Fibroblast of the conjunctiva (primary cell): ENCODE results near the gene RPSA.
"Not testable (repeated sequence)": the region's sequence is repeated elsewhere in the genome, so short reads cannot be mapped to it uniquely, and the experiment has no call there.

Experiments
- DNase-seq: peaks from one replicate; pipeline ENCODE4 v3.0.0-alpha.2; 2010; ENCODE audit warnings: low read depth

Gene RPSA

DNA sequence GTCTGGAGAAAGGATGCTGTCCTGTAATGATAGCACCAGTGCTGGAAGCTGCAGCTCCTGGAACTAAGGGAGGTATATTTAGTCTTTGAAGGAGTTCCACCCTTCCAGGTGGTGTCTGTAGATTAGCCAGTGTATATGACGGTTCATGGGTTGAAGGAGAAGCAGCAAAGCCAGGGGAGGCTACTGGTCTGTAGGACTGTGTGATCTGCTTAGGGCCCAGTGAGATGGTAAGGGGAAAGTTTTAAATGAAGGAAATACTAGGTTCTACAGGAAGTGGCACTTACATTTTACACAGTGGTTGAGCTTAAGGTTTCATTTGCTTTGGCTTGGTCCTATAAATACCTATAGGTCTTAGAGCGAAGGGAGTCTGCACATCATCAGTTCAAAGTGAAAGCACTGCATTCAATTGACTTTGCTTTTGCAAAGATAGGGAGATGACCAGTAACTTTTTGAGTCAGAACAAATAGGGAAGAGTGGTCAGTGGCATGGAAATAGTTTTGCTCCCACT lies 17.7 kb upstream of the RPSA start:
- no peak for DNase-seq

DNA sequence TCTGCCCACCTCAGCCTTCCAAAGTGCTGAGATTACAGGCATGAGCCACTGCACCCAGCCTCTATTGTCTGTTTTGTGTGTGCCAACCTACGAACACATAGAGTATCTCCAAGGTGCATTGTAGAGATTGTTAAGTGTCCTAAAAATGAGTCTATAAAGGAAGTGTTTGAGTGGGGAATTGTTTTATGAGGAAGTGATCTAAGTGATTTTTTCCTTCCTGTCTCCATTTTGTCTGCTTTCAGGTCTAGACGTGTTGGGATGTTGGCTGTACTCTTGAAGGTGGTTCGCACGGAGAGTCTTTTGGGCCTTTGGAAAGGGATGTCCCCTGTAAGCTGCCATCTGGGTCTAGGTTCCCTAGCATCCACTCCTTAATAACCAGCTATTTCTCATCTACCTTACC lies 16.3 kb upstream of the RPSA start:
- no peak for DNase-seq

DNA sequence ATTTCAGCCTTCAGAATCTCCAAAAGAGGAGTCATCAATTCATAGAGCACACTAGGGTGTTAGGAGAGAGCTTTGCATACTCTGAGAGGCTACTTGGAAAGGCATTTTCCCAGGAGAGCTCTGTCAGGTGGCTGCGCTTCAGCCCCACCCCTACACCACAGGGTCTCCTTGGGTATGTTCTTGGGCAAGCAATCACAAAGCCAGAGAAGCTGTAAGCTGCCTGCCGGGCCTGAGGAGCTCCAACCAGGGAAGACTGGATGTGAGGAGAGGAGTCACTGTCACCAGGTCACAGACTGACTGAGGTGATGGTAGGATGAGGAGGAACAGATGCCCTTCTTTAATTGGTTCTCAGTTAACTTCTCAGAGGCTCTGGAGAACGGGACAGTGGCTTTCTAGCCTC lies 9.8 kb upstream of the RPSA start:
- no peak for DNase-seq

DNA sequence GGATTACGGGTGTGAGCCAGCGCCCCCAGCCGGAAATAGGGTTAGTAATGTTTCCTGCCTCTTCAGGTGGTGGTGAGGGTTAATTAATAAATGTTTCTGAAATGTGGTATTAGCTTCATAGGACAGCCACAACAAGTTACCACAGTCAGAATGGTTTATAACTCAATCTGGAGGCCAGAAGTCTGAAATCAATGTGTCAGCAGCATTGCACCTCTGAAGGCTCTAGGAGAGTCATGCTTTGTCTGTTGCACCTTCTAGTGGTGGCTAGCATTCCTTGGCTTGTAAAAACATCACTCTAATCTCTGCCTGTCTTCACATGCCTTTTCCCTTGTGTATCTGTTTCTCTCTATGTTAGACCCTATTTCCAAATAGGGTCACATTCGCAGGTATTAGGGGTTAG lies 7.8 kb upstream of the RPSA start:
- DNase-seq, result no peak

DNA sequence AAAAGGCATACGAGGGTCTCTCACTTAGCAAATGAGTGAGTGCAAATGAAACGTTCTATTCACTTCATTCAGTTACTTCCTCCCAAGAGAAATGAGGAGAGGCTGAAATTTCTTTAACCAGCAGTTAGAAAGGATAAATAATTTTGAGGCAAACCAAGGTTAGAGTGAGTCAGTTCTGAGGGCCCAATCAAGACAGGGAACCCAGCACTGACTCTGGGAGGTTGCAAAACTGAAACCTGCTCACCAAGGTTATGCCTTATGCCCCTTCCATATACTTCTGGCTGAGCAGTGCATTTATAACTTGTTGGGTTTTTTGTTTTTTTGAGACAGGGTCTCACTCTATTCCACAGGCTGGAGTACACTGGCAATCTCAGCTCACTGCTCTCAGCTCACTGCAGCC lies 4.5 kb upstream of the RPSA start:
- no peak for DNase-seq

DNA sequence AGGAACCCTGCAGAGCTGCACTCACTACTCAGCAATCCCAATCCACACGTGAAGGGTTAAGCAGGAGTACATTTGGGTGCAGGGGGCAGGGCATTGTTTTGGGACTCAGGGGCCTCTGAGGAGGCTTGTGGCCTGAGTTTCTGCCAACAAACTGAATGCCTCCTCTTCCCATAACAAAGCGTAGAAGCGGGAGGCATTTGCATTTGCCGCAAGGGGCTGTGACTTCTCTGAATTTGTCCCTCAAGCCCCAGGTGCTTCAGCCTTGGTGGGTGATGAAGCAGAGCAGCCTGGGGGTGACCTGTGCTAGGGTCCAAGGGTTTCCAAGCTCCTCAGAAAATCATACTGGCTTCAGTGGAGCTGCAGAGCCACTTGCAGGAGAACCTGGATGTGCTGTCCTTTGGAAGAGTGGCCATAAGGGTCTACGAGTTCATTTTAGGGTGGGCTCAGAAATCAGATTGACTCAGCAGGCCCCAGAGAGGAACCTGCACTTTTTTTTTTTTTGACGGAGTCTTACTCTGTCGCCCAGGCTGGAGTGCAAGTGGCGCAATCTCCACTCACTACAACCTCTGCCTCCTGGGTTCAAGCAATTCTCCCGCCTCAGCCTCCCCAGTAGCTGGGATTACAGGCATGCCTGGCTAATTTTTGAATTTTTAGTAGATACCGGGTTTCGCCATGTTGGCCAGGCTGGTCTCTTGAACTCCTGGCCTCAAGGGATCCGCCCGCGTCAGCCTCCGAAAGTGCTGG lies 1.4 kb upstream of the RPSA start:
- no peak for DNase-seq

DNA sequence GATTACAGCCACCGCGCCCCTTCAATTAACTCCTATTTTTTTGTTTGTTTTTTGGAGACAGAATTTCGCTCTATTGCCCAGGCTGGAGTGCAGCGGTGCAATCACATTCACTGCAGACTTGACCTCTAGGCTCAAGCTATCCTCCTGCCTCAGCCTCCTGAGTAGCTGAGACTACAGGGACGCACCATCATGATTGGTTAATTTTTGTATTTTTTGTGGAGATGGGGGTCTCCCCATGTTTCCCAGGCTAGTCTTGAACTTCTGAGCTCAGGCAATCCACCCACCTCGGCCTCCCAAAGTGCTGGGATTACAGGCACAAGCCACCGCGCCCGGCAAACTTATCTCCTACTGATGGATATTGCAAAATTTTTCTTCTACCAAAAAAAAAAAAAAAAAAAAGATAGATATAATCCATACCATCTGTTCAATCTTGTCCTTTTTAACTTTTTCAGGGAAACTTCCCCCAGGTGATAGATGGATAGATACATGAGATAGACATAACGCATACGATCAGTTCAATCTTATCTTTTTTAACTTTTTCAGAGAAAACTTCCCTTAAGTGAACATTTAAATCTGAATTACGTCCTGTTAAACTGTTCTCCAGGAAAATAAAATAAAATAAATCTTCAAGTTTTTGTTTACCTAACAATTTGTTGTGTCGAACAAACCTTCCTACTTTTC lies 693 bp upstream of the RPSA start:
- DNase-seq, result no peak

DNA sequence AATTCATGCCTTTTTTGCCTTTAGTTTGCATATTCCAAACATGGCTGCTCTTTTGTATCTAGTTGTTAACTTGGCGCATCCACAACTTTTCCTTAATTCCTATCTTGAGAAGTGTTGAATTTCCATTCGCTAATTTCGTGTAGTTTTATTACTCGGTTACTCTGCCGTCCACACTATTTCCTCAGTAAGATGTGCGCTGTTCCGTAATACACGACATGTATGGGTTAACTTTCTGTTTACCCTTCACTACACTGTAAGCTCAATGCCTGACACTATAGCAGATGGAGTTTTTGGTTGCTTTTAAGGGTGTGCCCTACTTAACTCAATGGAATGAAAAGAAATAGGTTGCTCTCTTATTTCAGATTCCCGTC lies 724 bp downstream of the RPSA start:
- DNase-seq, result no peak

DNA sequence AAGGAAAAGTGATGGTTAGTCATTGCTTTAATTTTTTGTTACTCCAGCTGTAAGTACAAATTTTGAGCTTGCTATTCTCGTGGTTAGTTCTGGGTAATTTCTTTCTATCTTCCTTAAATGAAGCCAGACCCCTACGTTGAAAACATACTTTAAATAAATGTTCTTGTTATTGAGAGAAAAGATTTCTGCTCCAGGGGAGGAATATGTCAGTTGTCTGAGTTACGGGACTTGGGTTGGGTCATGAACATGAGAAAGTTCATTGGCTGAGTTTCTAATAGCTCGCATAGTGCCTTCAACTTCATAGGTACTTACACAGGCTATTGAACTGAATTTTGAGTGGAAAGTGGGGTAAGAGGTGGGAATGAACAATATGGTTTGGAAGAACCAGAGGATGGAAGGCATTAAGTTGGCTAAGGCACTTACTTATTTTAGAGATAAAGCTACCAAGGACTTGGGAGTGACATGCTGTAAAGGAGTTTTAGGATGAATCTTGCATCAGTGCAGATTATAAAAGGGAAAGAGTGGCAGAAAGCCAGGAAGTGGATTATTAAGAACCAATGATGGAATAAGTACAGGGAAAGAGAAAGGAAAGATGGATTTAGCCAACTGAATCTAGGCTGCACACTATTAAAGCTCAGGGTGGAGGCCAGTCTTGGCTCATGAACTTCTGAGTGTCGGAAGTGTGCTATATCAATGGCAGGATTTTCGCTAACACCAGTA lies 1.4 kb downstream of the RPSA start:
- no peak for DNase-seq

DNA sequence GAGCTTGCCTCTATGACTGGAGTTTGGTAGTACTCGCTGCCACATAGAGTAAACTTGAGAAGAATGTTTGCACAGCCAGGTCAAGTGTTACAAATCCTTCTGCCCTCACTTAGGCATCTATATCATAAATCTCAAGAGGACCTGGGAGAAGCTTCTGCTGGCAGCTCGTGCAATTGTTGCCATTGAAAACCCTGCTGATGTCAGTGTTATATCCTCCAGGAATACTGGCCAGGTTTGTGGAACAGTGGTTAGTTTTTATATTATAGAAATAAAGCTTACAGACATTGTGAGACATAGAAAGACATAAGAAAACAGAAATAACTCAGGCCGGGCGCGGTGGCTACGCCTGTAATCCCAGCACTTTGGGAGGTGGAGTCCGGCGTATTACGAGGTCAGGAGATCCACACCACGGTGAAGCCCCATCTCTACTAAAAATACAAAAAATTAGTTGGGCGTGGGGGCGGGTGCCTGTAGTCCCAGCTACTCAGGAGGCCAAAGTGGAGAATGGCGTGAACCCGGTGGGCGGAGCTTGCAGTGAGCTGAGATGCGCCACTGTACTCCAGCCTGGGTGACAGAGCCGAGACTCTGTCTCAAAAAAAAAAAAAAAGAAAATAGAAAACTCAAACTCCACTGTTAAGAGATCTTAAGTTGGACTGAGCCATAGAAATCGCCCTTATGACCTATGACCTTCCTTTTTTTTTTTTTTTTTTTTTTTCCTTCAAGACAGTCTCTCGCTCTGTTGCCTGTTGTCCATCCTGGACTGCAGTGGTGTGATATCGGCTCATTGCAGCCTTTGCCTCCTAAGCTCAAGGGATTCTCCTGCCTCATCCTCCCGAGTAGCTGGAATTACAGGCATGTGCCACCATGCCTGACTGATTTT lies 2.2 kb downstream of the RPSA start:
- no peak for DNase-seq

DNA sequence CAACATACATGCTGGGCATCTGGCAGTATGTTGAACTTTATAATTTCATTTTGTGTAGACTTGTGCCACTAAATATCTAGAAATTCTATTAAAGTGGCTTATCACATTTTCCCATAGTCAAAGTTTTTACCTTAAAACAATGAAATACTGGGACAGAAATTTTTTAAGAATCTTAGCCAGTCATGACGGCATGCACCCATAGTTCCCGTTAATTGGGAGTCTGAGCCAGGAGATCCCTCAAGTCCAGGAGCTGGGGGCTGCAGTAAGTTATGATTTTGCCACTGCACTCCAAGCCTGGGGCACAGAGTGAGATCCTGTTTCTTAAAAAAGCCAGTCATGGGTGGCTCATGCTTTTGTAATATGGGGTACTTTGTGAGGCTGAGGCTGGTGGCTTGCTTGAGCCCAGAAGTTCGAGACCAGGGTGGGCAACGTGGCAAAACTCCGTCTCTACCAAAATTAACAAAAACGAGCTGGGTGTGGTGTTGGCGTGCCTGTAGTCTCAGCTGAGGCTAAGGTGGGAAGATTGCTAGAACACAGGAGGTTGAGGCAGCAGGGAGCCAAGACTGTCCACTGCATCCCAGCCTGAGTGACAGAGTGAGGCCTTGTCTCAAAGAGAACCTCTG lies 3.1 kb downstream of the RPSA start:
- DNase-seq, result no peak

DNA sequence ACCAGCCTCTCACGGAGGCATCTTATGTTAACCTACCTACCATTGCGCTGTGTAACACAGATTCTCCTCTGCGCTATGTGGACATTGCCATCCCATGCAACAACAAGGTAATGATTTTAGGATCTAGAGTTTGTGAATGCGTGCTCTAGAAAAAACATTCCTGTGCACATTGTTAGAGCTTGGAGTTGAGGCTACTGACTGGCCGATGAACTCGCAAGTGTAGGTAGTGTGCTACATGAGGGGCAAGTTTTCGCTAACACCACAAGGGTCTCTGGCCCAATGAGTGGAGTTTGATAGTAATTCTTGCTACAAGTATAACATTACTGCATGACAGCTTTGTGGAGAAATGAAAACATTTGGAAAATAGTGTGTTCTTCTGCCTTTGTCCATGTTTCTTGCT lies 4.4 kb downstream of the RPSA start:
- DNase-seq, result no peak

DNA sequence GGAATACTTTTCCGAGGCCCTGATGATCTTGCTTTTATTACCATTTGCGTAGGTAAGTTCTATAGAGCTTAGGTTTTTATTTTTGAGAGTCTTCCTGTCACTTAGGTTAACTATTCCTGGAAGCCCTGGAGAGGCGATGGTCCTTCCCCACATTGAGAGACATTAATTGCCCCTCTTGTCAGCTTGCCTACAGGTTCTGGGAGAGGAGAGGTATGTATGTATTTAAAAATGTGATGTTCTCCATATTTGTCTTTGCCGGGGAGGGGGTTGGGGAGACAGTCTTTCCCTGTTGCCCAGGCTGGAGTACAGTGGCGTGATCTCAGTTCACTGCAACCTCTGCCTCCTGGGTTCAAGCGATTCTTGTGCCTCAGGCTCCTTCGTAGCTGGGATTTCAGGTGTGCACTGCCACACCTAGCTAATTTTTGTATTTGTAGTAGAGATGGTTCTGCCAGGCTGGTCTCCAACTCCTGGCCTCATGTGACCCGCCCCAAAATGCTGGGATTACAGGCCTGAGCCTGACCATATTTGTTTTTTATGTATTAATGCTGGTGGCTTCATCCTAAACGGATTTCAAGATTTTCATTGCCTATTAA lies 6.2 kb downstream of the RPSA start:
- DNase-seq, result no peak

DNA sequence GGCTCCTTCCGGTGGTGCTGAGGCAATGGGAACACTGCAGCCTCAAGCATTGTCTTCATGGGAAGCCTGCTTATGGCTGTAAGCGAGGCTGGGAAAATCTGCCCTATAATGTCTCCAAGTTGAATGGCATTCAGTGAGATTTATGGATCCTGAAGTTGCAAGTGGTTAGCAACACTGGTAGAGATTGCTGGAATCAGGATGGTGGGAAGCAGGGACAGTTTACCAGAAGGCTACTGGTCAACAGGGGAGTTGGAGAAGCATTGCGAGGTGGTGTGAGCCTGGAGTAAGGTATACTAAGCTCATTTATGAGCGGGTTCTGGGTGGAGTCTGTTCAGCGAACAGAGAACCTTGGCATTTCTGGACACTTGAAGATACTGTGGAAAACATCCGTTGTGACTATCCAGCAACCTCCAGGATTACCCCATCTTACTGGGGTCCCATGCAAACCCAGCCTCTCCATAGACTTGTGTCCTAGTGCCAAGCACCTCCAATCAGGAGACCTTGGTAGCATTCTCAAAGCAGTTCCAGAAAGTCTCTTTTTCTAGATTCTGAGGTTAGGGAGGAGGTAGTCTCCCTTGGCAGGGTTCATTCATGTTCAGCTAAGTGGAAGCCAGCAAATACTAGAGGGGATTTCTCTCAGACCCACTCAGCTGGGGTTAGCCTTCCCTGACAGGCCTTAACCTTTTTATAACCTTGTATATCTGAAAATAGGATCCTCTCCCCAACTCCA lies 7.3 kb downstream of the RPSA start:
- DNase-seq, result no peak

DNA sequence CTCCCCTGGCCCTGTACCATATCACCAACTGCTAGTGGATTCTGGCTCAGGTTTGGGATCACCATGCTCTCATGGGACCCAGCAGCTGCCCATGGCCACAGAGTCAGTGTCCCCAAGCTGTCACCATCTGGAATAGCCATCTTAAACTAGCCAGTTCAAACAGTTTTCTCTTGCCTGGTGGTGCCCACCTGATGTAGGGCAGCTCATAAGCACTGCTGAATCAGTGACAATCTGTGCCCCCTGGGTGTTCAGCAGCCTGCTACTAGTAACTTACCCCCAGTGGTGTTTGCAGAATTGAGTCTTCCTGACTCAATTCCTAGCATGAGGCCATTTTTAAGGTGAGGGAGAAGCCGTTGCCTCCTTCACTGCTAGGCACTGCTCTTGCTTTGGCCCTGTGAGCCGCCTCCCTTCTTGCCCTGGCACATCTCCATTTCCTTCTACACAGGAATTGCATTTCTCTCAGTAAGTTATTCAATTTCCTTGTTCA lies 7.9 kb downstream of the RPSA start:
- no peak for DNase-seq

DNA sequence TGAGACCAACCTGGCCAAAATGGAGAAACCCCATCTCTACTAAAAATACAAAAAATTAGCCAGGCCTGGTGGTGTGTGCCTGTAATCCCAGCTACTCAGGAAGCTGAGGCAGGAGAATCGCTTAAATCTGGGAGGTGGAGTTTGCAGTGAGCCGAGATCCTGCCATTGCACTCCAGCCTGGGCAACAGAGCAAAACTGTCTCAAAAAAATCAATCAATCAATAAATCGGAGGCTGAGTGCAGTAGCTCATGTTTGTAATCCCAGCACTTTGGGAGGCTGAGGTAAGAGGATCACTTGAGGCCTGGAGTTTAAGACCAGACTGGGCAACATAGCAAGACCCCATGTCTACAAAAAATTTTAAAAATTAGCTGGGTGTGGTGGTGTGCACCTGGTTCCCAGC lies 8.8 kb downstream of the RPSA start:
- not testable (repeated sequence) for DNase-seq

DNA sequence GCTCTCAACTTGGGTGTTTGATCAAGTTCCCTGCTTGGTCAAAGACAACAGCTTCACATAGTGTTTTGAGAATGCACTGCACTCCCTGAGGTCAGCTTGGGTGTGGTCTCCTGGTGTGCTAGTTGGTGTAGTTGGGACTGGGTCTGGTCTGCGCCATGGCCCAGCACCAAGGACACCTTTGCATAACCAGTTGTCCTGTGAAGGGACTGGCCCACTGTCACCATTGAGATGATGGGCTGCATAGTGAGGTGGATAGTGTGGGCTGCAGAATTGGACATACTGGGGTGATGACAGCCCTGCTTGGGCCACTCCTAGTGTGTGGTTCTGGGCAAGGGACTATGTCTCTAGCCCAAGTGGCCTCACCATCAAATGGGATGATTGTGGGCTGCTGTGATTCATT lies 9.5 kb downstream of the RPSA start:
- no peak for DNase-seq

DNA sequence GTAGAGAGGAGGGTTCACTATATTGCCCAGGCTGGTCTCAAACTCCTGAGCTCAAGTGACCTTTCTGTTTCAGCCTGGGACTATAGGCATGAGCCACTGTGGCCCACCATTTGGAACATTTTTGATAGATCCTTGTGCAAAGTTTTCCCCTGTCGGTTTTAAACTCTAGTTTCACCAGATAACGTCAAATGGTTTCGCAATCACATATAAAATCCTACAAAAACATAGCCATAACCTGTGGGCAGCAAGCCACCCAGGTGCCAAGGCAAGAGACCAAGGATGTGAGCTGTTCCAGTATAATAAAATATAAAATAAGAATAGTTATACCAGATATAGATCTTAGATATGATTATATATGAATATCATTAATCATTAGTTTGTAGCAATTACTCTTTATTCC lies 10.5 kb downstream of the RPSA start:
- DNase-seq, result not testable (repeated sequence)

DNA sequence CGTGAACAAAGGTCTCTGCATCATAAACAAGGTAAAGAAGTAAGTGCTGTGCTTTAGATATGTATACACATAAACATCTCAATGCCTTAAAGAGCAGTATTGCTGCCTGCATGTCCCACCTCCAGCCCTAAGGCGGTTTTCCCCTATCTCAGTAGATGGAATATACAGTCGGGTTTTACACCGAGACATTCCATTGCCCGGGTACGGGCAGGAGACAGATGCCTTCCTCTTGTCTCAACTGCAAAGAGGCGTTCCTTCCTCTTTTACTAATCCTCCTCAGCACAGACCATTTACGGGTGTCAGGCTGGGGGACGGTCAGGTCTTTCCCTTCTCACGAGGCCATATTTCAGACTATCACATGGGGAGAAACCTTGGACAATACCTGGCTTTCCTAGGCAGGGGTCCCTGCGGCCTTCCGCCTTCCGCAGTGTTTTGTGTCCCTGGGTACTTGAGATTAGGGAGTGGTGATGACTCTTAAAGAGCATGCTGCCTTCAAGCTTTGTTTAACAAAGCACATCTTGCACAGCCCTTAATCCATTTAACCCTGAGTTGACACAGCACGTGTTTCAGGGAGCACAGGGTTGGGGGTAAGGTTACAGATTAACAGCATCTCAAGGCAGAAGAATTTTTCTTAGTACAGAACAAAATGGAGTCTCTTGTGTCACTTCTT lies 12.2 kb downstream of the RPSA start:
- DNase-seq, result not testable (repeated sequence)
